ENCODE measurements around the gene FMO4. TPM values are rescaled to one million over a fixed set of nuclear protein-coding genes. Genes with fewer than 3 reads are reported as not detected.
"Not testable (repeated sequence)": the region's sequence is repeated elsewhere in the genome, so short reads cannot be mapped to it uniquely, and the experiment has no call there.

FMO4 gene
- total RNA-seq, 2 donors from 2014 or later = 3.0 to 4.6 TPM

DNA sequence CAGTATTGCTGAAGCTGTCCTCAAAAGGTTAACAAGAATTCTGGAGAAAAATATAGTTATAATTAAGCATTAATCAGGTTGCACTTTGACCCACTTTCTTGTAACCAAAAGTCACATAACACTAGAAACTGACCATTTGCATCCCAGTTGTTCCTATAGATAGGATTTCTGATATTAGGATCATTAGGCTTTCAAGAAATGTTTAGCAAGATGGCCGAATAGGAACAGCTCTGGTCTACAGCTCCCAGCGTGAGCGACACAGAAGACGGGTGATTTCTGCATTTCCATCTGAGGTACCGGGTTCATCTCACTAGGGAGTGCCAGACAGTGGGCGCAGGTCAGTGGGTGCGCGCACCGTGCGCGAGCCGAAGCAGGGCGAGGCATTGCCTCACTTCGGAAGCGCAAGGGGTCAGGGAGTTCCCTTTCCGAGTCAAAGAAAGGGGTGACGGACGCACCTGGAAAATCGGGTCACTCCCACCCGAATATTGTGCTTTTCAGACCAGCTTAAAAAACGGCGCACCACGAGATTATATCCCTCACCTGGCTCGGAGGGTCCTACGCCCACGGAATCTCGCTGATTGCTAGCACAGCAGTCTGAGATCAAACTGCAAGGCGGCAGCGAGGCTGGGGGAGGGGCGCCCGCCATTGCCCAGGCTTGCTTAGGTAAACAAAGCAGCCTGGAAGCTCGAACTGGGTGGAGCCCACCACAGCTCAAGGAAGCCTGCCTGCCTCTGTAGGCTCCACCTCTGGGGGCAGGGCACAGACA, 59.6 kb downstream of the FMO4 start:
- DNase-seq (ENCODE audit: low spot score); intact Hi-C loops (cut with DNase I): not testable (repeated sequence)

DNA sequence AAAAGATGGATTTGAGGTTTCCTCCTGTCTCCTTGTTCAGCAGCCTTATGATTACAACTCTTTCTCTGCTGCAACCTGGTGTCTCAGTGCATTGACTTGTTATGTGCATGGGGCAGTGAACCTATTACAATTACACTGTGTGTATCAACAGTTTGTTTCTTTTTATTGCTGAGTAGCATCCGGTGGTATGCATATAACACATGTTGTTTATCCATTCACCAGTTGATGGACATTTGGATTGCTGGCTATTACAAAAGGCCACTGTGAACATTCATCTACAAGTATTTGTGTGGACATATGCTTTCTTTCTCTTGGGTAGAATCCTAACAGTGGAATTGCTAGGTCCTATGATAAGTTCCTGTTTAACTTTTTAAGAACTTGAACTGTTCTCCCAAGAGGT, 65.9 kb downstream of the FMO4 start:
- intact Hi-C loops (cut with DNase I) = no loop called here
- no peak for DNase-seq (ENCODE audit: low spot score)

DNA sequence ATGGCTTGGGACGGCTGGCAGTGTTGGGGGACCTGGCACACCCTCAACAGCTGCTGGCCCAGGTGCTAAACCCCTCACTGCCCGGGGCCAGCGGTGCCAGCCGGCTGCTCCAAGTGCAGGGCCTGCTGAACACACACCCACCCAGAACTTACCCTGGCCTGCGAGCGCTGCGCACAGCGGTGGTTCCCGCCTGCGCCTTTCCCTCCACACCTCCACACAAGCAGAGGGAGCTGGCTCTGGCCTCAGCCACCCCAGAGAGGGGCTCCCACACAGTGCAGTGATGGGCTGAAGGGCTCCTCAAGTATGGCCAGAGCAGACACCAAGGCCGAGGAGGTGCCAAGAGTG, 67.9 kb downstream of the FMO4 start:
- no peak for DNase-seq (ENCODE audit: low spot score)
- intact Hi-C loops (cut with DNase I) = no loop called here

DNA sequence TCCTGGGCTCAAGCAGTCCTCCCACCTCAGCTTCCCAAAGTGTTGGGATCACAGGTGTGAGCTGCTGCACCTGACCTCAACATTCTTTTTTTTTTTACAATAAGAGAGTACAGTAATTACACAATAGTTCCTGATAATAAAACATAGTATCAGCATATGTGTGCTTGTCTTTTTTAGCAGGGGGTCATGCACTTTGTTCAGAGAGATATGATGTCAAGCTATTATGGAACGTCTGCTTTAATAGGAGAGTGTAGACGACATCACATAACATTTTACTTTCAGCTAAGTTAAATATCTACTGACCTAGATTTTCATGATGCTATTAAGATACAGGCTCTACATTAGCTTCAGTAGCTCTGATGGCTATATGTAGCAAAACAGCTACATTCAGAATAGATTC, 70.5 kb downstream of the FMO4 start:
- no peak for DNase-seq (ENCODE audit: low spot score)
- intact Hi-C loops (cut with DNase I) = no loop called here

DNA sequence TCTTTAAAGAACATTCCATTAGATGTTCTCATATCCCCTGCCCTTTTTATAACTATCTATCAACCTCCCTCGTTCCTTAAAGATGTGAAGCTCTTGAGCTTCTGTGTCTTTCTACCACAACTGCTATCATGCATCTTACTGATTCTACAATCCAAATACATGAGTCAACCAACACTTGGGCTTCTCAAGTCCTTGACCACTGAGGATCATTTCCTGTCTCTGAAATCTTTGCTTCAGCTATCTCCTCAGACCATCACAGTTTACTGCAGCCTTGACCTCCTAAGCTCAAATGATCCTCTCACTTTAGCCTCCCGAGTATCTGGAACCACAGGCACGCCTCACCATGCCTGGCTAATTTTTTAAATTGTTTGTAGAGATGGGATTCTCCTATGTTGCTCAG, 75.2 kb downstream of the FMO4 start:
- intact Hi-C loops (cut with DNase I) = no loop called here
- no peak for DNase-seq (ENCODE audit: low spot score)

DNA sequence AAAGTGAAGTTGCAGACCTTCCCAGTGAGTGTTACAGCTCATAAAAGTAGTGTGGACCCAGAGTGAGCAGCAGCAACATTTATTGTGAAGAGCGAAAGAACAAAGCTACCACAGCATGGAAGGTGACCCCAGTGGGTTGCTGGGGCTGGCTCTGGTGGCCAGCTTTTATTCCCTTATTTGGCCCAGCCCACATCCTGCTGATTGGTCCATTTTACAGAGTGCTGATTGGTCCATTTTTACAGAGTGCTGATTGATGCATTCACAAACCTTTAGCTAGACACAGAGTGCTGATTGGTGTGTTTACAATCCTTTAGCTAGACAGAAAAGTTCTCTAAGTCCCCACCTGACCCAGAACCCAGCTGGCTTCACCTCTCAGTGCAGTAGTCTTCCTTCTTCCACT, 76.8 kb downstream of the FMO4 start:
- intact Hi-C loops (cut with DNase I); DNase-seq (ENCODE audit: low spot score): not testable (repeated sequence)

Other genes starting within 250 kb of the FMO4 start
- 1 to 10 TPM in 1 of 2 donors, under 1 TPM in 1; 0.90 to 2.2 TPM for gene FMO3, start 223.3 kb upstream of the FMO4 start, total RNA-seq
- gene FMO2, start 128.9 kb upstream of the FMO4 start, total RNA-seq = 10 to 100 TPM; 41.0 to 42.3 TPM
- gene FMO1, start 65.7 kb upstream of the FMO4 start, total RNA-seq = 1 to 10 TPM; 1.0 to 2.2 TPM
- gene PRRC2C, start 171.3 kb downstream of the FMO4 start, total RNA-seq = 100 to 1,000 TPM; 116 to 145 TPM

All from posterior vena cava (tissue), 2 donors.